Daoy (cell line): ENCODE results near the gene ANO10. TPM values are rescaled to one million over a fixed set of nuclear protein-coding genes. Genes with fewer than 3 reads are reported as not detected.
"Not testable (repeated sequence)": the region's sequence is repeated elsewhere in the genome, so short reads cannot be mapped to it uniquely, and the experiment has no call there.

Experiments
- DNase-seq: peaks from one replicate; pipeline ENCODE4 v3.0.0-alpha.2; 2015; ENCODE audit warnings: low read depth
- total RNA-seq: library from RNA; depleted of rRNA; stranded (reverse); fragments of >200 nt; shearing (Covaris generic); gene quantifications from 2 replicates; pipeline ENCODE4 v1.2.3, GENCODE V29; 2014

ANO10 gene
- total RNA-seq, 1 experiment from 2014 or later = 14.6 TPM

DNA sequence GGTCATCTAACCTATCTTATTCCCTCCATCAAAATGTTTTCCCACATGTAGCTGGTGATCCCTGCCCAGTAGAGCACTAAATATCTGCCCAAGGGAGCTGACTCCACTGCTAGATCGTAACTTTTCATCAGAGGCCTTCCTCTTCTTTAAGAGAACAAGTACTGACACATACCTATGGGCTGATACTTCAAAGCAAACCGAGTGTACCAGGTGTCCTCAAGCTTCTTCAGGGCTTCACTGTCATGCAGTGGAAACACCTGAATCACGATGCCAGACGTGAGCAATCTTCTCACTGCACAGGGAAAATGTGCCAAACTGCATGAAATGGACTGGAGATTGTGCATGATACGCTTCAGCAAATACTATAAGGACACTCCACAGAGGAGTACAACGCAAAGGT, 41.6 kb downstream of the ANO10 start:
- no peak for DNase-seq

DNA sequence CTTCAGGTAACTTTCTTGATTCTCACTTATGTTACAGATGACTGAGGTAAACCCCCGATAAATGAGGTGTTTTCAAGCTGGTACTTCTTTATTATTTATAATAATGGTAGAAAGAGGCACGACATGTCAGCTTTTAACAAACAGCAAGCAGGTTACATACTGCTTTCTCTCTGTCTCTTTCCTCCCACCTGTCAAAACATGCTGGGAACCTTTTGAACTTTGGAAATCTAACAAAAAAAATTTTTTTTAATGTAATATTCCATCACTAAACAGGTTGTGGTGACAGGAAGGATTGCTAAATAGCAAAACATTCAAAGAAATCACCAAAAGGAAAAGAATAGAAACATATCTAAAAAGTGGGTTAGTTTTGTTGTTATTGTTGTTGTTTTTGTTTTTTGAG, 48.2 kb downstream of the ANO10 start:
- no peak for DNase-seq

GRCh38 chr3:43565661-43566341, 56.0 kb downstream of the ANO10 start:
- DNase-seq = not testable (repeated sequence)

GRCh38 chr3:43559961-43560360, 61.9 kb downstream of the ANO10 start:
- DNase-seq = no peak

DNA sequence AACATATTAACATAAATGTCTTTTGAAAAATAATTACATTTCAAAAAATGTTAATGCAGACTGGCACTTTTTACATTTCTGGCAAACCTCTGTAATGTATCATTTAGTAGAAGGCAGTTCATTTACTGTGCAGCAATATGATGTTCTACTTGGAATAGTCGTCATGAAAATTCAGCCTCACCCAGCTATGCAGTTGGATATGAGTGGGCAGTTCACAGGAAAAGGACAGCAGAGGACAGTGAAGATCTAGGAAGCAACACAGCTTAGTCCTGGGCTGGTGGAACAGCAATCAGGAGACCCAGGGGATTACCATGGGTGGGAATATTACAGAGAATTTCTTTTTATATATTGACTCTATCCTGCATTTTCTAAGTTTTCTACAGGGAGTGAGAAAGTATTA, 63.6 kb downstream of the ANO10 start:
- no peak for DNase-seq

DNA sequence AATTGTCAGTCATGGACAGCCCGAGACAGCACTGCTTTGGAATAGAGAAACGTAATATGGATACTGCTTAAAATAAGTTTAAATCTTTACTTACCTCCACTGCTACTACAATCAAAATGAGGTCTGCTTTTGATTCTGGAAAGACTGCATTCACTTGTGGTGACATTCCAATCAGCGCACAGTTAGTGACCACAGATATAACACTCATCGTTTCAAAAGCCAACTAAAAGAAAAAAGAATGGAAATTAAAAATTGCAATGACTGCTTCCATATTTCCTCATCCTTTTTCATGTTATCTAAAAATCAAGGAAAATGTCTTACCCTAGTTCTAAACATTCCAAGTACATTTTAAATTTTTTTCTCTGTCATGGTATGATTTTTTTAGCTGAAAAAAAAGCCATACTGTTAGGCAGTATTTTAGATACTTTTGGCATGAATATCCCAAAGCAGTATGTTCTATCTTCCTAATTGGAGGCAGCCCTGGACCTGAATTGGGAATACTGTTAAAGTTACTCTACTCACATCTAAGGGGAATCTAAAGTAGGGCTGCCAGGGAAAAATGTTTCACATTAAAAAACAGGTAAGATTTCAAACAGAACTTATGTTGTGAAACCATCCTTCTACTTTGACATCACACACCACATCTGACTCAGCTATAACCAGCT, 72.1 kb downstream of the ANO10 start:
- no peak for DNase-seq

- DNase-seq = not testable (repeated sequence)
These were observed 77.5 kb downstream of the ANO10 start for GRCh38 chr3:43544277-43544676.

DNA sequence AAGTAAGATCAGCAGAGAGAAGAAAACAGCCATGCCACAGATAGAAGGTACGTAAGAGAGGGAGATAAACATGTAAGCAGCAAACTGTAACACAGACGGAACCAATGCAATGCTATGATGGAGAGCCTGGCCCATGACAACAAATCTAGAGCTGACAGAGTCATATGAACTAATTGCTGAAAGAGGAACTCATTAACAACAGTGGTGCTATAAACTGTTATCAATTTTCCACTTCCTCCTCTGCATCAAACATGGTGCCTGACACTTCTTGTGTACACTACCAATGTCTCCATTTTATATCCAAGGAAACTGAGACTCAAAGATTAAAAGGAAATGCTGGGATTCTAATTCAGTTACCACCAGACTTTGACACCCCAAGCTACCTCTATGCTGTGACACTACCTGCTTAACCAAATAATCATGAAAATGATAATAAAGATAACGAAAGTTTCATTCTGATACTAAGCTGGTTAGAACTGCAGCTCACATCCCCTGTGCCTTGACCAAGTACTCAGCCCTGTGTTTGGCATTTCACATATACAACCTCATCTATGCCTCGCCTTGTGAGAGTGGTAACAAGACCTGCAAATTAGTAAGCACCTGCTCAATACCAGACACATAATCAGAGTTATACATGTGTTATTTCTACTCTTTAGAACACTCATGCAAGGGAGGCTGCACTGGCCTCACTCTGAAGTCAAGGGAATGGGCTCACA, 79.3 kb downstream of the ANO10 start:
- no peak for DNase-seq

- no peak for DNase-seq
These were observed 81.2 kb downstream of the ANO10 start for GRCh38 chr3:43540624-43541023.

- DNase-seq = no peak
These were observed 82.5 kb downstream of the ANO10 start for GRCh38 chr3:43539321-43539720.

GRCh38 chr3:43537225-43537624, 84.6 kb downstream of the ANO10 start:
- no peak for DNase-seq

DNA sequence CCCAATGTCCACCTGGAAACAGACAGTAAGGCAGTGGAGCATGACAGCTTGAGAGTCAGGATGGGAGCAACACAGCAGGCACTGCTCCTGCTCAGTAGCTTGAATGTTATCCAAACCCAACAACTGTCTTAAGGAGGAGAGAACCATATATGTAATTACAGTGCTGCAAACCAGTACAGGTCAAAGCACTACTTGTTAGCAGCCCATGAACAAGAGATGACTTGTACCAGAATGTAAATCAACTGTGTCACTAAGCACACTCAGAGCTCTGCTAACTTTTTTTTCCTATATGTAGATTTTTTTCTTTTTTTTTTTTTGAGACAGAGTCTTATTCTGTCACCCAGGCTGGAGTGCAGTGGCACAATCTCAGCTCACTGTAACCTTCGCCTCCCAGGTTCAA, 87.1 kb downstream of the ANO10 start:
- DNase-seq = no peak

GRCh38 chr3:43533009-43533408, 88.8 kb downstream of the ANO10 start:
- DNase-seq = no peak

- peak; percentile 50 for DNase-seq
These were observed 90.0 kb downstream of the ANO10 start for GRCh38 chr3:43531835-43532234.

DNA sequence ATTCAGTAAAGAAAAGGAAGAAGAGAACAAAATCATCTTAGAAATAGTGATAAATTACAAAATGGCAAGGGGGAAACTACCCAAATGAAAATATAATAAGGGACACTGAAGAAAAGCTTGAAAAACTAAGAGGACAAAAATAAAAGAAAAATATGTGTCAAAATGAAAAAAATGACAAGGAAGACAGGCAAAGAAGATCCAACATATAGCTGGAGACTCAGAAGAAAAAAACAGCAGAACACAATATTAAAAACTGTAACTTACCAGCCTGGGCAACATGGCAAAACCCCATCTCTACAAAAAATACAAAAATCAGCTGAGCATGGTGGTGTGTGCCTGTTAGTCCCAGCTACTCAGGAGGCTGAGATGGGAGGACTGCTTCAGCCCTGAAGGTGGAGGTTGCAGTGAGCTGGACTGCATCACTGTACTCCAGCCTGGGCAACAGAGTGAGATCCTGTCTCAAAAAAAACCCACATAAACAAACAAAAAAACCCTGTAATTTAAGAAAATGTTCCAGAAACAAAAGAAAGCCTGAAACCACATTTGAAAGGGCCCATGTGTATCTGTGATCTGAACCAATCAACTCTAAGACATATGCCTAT, 93.2 kb downstream of the ANO10 start:
- no peak for DNase-seq

- DNase-seq = no peak
These were observed 94.9 kb downstream of the ANO10 start for GRCh38 chr3:43526956-43527355.

- peak; percentile 11 for DNase-seq
These were observed 95.7 kb downstream of the ANO10 start for GRCh38 chr3:43525941-43526607.

DNA sequence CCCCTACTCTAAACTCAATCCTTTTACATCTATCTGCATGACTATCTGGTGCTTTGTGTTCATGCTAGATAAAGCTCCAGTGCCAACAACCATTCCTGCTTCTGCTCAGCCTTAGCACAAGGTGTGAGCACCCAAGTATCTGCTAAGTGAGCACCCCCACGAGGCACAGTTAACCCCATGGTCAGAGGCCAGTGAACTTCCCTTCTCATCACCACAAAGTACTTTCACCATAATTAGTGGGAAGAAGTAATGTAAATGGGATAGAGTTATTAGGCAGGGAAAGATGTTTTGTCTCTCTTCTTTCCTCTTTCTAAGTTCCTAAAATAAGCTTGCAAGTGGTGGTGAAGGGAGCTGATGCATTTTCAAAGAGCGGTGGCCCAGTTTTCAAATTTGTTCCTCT, 96.4 kb downstream of the ANO10 start:
- DNase-seq = no peak

- peak; percentile 4 for DNase-seq
These were observed 98.3 kb downstream of the ANO10 start for GRCh38 chr3:43523454-43524053.

DNA sequence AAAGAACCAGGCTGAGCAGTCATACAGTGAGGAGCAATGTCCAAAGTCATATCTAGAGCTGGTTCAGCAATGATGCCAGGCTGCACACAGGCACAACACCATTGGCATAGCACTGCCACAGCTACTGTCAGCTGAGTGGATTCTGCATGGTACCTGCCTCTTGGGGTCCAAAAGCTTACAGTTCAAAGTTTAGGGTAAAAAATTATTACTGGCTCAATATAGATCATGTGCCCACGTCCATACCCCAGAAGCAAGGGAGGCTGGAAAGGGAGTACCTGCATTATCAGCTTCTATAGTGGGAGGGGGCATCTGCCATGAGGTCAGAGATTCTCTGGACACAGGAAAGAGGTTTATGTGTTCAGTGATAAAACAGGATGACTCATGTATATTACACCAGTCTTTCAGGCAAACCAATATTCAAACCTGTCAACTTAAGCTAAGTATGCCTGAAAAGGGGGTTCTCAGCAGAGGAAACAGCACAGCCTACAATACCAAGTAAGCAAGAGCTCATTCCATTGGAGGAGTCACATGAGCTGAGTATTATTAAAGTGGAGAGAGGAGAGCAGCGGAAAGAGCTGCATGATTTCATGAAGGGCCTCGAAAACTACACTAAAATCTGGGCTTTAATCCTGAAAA, 99.0 kb downstream of the ANO10 start:
- no peak for DNase-seq

- no peak for DNase-seq
These were observed 99.9 kb downstream of the ANO10 start for GRCh38 chr3:43521941-43522340.
